OCI-LY1 (cell line): Measurements from ENCODE around the gene PCDHGA12.

Source experiments
- EZH2 ChIP-seq: fragments of 200-600 bp; sonication (generic), shearing (Covaris generic); IDR thresholded peaks from 2 replicates; pipeline ENCODE4 v1.8.0; 2017; ENCODE audit warnings: borderline replicate concordance, mixed run types, mild to moderate bottlenecking, antibody characterized with exemption, low read length, moderate library complexity, mixed read lengths
- TF ChIP-seq, protein P1 (sequence below): fragments of 200-600 bp; sonication (generic), shearing (Covaris generic); IDR thresholded peaks from 2 replicates; pipeline ENCODE4 v1.5.1; 2017; ENCODE audit warnings: mild to moderate bottlenecking, antibody characterized with exemption, low read length, moderate library complexity, mixed read lengths

DNA sequence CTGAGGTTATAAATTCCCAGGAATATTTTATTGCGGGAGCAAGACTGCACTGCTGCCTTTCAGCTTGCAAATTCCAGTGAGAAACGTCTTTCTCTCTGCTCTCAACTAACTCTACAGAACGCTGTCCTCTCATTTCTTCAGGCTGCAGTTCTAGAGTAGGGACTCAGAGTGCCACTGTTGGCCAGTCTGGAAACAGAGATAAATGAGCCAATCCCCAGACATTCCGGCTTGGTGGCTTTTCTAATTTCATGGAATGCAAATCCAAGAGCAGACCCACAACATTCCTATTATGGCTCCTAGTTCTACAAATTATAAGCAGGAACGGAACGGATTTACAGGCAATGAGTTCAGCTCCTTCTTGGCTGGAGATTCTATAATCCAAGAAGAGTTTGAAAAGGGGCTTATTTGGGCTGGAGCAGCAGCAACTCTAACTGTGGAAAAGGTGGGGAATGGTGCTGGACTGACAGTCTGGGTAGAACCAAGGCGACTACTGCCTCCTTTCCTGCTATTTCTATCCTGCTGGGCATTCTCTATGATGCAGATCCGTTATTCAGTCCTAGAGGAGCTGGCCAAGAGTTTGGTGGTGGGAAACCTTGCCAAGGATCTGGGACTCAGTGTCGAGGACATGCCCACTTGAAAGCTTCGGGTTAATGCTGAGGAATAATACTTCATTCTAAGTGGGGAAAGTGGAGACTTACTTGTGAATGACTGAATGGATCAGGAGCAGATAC is 9.3 kb downstream of the PCDHGA12 start:
- TF ChIP-seq, protein P1, sequence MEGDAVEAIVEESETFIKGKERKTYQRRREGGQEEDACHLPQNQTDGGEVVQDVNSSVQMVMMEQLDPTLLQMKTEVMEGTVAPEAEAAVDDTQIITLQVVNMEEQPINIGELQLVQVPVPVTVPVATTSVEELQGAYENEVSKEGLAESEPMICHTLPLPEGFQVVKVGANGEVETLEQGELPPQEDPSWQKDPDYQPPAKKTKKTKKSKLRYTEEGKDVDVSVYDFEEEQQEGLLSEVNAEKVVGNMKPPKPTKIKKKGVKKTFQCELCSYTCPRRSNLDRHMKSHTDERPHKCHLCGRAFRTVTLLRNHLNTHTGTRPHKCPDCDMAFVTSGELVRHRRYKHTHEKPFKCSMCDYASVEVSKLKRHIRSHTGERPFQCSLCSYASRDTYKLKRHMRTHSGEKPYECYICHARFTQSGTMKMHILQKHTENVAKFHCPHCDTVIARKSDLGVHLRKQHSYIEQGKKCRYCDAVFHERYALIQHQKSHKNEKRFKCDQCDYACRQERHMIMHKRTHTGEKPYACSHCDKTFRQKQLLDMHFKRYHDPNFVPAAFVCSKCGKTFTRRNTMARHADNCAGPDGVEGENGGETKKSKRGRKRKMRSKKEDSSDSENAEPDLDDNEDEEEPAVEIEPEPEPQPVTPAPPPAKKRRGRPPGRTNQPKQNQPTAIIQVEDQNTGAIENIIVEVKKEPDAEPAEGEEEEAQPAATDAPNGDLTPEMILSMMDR, result no peak
- TF ChIP-seq EZH2, result no peak
